GM18526 (cell line): ENCODE data around the gene PRKCE.

Experiments used
- POLR2A ChIP-seq: IDR thresholded peaks from 3 replicates; pipeline ENCODE4 v1.6.1; 2011; ENCODE audit not compliant: insufficient read length; ENCODE audit errors: extremely low read depth

The PRKCE gene

DNA sequence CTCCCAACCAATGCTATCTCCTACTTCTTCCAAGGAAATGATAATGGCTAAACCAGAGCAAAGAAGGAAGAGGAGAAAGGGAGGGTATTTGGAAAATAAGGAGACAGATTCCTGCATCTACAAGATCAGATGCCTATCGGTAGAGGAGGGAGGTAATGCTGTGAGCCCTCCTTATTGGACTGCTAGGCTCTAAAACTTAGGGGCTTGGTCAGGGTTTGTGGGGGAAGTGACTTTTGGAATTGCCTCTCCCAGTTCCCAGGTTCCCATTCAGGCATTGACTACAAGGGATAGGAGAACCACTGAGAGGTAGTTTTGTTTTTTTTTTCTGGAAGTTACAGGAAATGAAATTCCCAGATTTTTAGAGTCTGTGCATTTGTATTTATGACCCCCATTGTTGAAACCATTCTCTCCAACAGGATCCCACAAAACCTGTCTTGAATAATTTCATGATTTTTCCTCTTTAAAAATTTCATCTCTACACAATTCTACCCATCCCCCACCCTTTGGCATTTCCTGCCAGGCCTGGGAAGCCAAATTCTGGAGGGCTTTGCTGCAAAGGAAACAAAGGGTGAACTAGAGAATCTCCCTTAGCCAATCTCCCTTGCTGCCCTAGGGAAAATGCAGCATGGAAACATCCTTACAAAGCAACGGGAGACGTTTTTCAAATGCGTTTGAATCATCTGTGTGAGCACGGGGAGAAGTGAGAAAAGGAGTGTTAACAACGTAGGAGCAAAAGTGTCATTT is 363.6 kb downstream of the PRKCE start:
- TF ChIP-seq POLR2A, result no peak

- no peak for TF ChIP-seq POLR2A
Observed at GRCh38 chr2:46015671-46016070, 364.2 kb downstream of the PRKCE start.

- no peak for TF ChIP-seq POLR2A
Observed at GRCh38 chr2:46016091-46016490, 364.6 kb downstream of the PRKCE start.

DNA sequence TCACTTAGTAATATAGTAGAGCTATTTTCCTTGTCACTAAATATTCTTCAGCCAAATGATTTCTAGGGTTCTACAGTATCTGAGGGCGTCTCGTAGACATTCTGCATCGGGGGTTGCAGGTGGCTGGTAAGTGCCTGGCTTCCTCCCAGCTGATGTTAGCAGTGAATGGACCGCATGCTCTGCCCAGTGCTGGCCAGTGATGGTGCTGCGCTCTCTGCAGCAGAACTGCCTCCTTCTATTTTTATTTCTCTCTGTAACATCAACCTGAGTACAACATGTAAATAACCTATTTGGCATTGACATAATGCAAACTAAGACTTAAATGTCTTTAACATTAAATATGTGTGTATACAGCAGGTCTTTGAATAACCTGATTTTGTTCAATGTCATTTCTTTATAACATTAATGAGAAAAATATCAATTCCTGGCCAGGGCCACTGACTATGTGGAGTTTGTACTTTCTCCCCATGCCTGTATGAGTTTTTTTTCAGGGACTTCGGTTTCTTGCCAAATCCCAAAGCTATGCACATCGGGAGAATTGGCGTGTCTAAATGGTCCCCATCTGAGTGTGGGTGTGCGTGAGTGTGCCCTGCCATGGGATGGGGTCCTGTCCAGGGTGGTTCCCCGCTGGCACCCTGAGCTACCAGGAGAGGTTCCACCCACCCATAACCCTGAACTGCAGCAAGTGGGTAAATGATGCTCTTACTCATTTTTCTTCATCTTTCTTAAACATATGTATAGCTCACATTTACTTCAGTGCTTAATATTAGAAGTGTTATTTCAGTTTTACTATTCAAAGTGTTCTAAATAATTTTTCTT is 367.5 kb downstream of the PRKCE start:
- no peak for TF ChIP-seq POLR2A

DNA sequence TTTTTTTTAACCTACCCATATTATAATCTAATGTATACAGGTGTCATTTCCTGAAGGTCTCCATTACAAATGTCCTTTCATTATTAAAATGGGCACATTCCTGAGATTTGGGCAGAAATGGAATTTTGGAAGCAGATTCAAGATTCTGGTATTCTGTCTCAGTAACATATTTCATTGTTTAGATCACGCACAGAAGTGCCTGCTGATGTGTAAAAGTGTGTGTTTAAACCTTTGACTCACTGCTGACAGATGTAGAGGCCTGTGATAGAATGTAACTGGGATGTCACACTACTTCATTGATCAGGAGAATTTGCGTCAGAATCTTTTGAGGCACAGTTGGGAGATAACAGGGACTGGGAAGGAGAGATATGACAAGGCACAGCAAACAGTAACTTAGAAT is 368.9 kb downstream of the PRKCE start:
- no peak for TF ChIP-seq POLR2A

DNA sequence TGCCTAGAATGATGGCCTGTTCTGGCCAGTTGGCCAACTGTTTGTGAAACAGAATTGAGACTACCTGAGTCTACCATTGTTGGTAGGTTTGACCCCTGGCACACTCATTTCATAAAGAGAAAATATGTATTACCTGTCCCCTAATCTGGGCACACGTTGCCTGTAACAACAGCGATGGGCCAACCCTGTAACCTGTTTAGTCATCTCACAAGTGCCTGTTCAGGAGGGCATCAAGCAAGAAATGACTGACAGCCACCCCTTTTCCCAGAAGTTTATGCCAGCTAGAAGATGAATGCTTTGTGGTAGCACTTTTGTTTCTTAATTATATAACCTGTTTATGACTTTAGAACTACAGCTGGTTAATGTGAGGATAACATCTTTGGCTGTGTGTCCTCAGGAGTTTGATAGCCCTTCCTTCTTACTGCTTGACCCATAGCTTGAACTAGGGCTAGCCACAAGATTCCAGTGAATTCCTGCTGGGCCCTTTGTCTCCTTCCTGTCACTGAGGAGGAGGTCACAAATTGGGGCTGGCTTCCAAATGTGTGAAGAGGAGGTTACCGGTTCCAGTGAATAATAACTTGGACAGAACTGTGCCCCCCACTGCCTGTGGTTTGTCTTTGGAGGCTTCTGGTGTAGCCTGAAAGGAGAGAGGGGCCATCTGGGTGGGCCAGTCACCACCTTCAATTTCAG is 371.8 kb downstream of the PRKCE start:
- TF ChIP-seq POLR2A, result no peak

- no peak for TF ChIP-seq POLR2A
Observed at GRCh38 chr2:46024146-46024779, 372.8 kb downstream of the PRKCE start.

DNA sequence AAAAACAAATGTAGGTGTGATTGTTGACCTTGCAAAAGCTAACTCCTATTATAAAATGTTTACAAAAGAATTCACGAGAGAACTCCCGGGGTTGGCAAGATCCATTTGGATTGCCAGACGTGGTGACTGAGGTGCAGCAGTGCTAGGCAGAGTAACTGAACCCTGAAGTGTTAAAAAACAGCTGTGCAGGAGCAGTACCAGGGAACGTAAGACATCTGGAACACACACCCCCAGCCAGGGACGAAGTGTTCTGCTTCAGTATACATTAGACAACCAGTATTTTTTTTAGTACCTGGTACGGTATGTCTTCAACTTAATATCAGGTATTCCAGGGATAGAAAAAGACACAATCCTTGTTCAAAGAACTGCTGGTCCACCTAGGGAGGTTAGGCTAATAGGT is 373.6 kb downstream of the PRKCE start:
- TF ChIP-seq POLR2A, result no peak

DNA sequence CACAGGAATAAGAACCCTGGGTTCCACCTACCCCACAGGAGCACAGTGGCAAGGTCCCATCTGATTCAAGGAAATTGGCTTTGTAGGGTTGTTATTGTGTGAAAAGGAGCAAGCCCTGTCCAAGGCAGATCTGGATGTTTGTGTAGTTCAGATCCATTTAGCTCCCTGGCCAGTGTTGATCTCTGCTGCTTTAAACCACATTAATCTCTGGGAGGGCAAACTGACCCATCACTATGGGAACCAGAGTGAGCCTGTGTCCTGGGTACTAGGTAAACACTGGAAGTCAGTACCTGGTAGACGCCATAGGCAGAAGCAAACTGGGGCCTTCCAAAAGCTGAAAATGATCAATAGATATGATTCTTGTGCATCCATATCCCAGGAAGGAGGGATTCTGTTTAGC is 374.2 kb downstream of the PRKCE start:
- TF ChIP-seq POLR2A, result no peak

- no peak for TF ChIP-seq POLR2A
Observed at GRCh38 chr2:46026431-46026830, 375.0 kb downstream of the PRKCE start.

DNA sequence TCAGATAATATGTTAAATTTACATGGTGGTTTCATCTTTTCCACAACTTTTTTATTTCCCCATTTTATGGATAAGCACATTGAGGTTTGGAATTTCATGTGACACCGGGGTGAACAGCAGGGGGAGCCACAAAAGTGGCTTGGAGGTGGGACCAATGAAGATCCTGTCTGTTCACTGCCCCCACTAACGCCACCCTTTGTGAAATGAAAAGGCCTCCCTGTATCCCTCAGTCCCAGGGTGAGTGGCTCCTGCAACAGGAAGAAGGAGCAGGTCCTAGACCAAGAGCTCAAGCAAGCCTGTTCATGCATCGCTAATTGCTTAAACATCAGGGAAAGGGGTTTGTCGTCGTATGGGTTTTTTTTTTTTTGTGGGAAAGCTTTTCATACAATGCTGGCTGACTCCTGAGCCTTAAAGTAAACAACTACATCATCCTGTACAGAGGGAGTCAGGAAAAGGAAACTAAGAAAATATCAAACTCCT is 377.9 kb downstream of the PRKCE start:
- no peak for TF ChIP-seq POLR2A

- no peak for TF ChIP-seq POLR2A
Observed at GRCh38 chr2:46030330-46030729, 378.9 kb downstream of the PRKCE start.

DNA sequence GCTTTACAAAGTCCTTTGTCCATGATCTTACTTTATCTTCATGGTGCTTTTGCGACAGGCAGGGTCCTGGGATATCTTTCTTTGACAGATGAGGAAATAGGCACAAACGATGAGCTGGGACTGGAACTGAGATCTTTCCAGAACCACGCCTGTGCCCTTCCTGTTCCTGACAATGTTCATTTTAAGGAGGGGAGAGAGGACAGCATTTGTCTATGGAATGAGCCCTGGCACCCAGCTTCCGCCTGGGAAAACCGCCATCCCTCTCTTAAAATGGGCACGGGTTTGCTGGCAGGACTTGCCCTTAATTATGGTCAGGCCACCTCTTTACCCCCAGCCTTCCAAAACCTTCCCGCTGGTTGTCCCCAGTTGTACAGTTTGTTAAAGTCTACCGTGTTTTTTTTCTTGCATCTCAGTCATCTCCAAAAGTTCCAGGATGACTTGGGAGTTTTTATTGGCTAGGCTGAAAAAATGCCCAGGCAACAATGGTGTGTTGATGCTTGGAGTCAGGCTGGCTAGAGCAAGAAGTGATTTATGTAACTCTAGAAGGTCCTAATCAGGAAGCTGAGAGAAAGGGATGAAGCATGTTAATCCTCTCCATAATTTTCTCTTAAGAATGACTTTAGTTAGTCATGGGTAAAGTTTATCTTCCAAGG is 380.8 kb downstream of the PRKCE start:
- TF ChIP-seq POLR2A, result no peak

DNA sequence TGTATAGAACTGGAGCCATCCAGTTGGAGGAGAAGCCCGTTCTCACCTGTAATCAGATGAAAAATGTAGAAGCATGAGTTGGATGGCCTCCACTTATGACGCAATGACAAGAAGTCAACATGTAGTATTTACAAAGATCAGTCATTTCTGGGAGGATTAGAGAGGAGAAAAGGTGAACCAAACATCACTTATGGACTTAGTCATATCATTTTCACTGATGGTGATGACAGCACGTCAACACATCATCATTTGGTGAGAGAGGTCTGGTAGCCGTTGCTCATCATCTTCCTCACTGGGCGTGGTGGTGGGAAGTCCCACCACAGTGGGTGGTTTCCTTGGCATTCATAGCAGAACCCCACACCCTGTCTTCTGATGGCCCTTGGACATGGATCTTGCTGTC is 381.5 kb downstream of the PRKCE start:
- no peak for TF ChIP-seq POLR2A

DNA sequence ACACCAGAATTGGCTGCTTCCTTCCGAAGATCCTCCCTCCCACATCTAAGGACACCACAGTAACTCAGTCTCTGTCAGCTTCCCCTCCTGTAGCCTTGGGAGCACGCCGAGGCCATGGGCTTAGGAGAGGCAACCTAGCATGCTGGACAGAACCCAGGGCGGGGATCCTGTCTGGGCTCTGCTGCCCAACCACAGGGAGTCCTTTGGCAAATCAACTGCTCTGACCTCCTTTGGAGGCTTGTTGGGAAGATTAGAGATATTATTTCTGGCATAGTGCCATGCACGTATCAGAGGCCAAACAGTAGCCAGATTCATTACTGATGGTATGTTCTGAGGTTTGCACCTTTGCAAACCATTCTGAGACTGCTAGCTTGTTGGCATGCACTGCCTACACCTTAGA is 383.1 kb downstream of the PRKCE start:
- no peak for TF ChIP-seq POLR2A
